K562 (cell line): Measurements from ENCODE around the gene CLN5. TPM values are rescaled to one million over a fixed set of nuclear protein-coding genes. Genes with fewer than 3 reads are reported as not detected.

Experiments
- ATAC-seq: fragments of 200-7000 bp; cut with Tn5 transposase; 3 replicates; pipeline ENCODE4 v1.9.1; 2020; ENCODE audit warnings: moderate library complexity
- BruUV-seq: library from RNA; stranded (reverse); fragments of 400-500 nt; replicated peaks from 2 replicates; lab custom pipeline; 2021; lab: Mats Ljungman, UMichigan
- CTCF ChIA-PET: fragments of 300-600 bp; formaldehyde crosslinking; extraction: SDS; loops from one replicate; lab custom pipeline; 2021; ENCODE audit warnings: low intra/inter-chr PET ratio; lab: Yijun Ruan, JAX
- POLR2A ChIA-PET: fragments of 300-600, 350-650 bp; sonication (Branson Sonifier 250); formaldehyde crosslinking; extraction: SDS; loops from one replicate; lab custom pipeline; 2021; ENCODE audit warnings: antibody characterized with exemption, inconsistent platforms; lab: Yijun Ruan, JAX
- DNase-seq, 4 experiments: peaks; one replicate each; pipeline versions ENCODE4 v3.0.0 to v3.0.0-alpha.2; 2011 to 2018; ENCODE audit warnings: low spot score in 3 of 4, mixed read lengths in 3 of 4; ENCODE audit errors: extremely low read depth in 1 of 4
- FAIRE-seq: peaks from 2 replicates; lab custom pipeline; 2011; peaks lifted over from hg19 to GRCh38; lab: Jason Lieb, UNC
- H2AFZ ChIP-seq: 2 replicates; pipeline ENCODE4 v1.6.0; 2011; ENCODE audit warnings: low read depth, low read length, control low read depth, inconsistent platforms
- H3K27ac ChIP-seq: fragments of 200-600 bp; 3 replicates; pipeline ENCODE4 v1.8.0; 2011; ENCODE audit warnings: low read depth, mild to moderate bottlenecking, control low read depth, inconsistent platforms, low read length, moderate library complexity, mixed read lengths; ENCODE audit errors: extremely low read depth
- H3K27me3 ChIP-seq, 2 experiments: fragments of 300-600 bp in 1 of 2; 2 replicates in 1 of 2; 3 replicates in 1 of 2; pipeline versions ENCODE4 v1.6.0 to v1.8.0; 2011; ENCODE audit warnings: inconsistent platforms in 2 of 2, low read length in 2 of 2, mild to moderate bottlenecking in 1 of 2, mixed read lengths in 1 of 2, moderate library complexity in 1 of 2; ENCODE audit not compliant: control insufficient read depth in 2 of 2, insufficient read depth in 2 of 2
- H3K36me3 ChIP-seq: fragments of 300-600 bp; 3 replicates; pipeline ENCODE4 v1.8.0; 2011; ENCODE audit warnings: mild to moderate bottlenecking, low read length, inconsistent platforms; ENCODE audit not compliant: control insufficient read depth, insufficient read depth
- H3K4me1 ChIP-seq, 2 experiments: fragments of 200-600 bp in 1 of 2; replicated peaks in 1 of 2; 2 replicates in 1 of 2; 3 replicates in 1 of 2; pipeline versions ENCODE4 v1.5.1 to v1.8.0; 2011; ENCODE audit warnings: inconsistent platforms in 2 of 2, low read length in 2 of 2, mild to moderate bottlenecking in 1 of 2, mixed read lengths in 1 of 2, moderate library complexity in 1 of 2; ENCODE audit not compliant: control insufficient read depth in 2 of 2, insufficient read depth in 2 of 2
- H3K4me2 ChIP-seq: 2 replicates; pipeline ENCODE4 v1.6.1; 2011; ENCODE audit warnings: low read length, control low read depth, inconsistent platforms, mixed read lengths; ENCODE audit not compliant: insufficient read depth
- H3K4me3 ChIP-seq: fragments of 200-600 bp; sonication (generic), shearing (Covaris generic); 2 replicates; pipeline ENCODE4 v1.5.1; 2016; ENCODE audit warnings: control low read depth, inconsistent platforms
- H3K79me2 ChIP-seq: fragments of 200-600 bp; 3 replicates; pipeline ENCODE4 v1.8.0; 2011; ENCODE audit warnings: low read length, inconsistent platforms; ENCODE audit not compliant: control insufficient read depth, insufficient read depth
- H3K9ac ChIP-seq, 2 experiments: 2 replicates each; pipeline versions ENCODE4 v1.6.0 to v1.6.1; 2011; ENCODE audit warnings: low read depth in 2 of 2, low read length in 2 of 2, control low read depth in 1 of 2, inconsistent platforms in 1 of 2, mild to moderate bottlenecking in 1 of 2, mixed read lengths in 1 of 2; ENCODE audit not compliant: insufficient read depth in 1 of 2
- H3K9me1 ChIP-seq: one replicate; pipeline ENCODE4 v1.6.0; 2011; ENCODE audit warnings: inconsistent platforms, mild to moderate bottlenecking, low read length, moderate library complexity; ENCODE audit not compliant: control insufficient read depth, insufficient read depth
- H3K9me3 ChIP-seq: replicated peaks from 2 replicates; pipeline ENCODE4 v1.5.1; 2011; ENCODE audit warnings: low read depth, low read length, inconsistent platforms; ENCODE audit not compliant: control insufficient read depth, insufficient read depth
- H4K20me1 ChIP-seq: replicated peaks from 2 replicates; pipeline ENCODE4 v1.6.1; 2011; ENCODE audit warnings: low read length, inconsistent platforms, mixed read lengths; ENCODE audit not compliant: control insufficient read depth, insufficient read depth
- GMEB1 ChIP-seq: fragments of 250-450 bp; sonication (Bioruptor Pico); IDR thresholded peaks from 2 replicates; pipeline ENCODE4 v1.4.0; 2020; ENCODE audit warnings: mild to moderate bottlenecking
- HES1 ChIP-seq: fragments of 450-650 bp; IDR thresholded peaks from 2 replicates; pipeline ENCODE4 v1.6.1; 2016; ENCODE audit warnings: low read depth, mild to moderate bottlenecking, moderate library complexity
- ZNF121 ChIP-seq: sonication (generic); formaldehyde crosslinking; conservative IDR thresholded peaks from 2 replicates; pipeline ENCODE4 v1.8.0; 2022; ENCODE audit warnings: missing genetic modification reagents
- ZNF785 ChIP-seq: fragments of 250-450 bp; sonication (Bioruptor Pico); IDR thresholded peaks from 2 replicates; pipeline ENCODE4 v1.4.0; 2020; ENCODE audit warnings: mild to moderate bottlenecking
- WGBS: fragments of 100-300 bp; shearing (Covaris generic); methylation state at CpG from one replicate; pipeline ENCODE4 v1.1.6; 2016; ENCODE audit warnings: low coverage, mixed read lengths; ENCODE audit not compliant: insufficient coverage; ENCODE audit errors: missing lambda C conversion rate; 5-methylcytosine and 5-hydroxymethylcytosine counted together
- in situ Hi-C: fragments of 300-500 bp; cut with MboI; formaldehyde crosslinking; loops from 4 replicates; pipeline ENCODE4 v1.15.0; 2018; ENCODE audit warnings: inconsistent platforms, mixed read lengths
- intact Hi-C: fragments of 100-400 bp; cut with micrococcal nuclease; formaldehyde crosslinking; loops from 2 replicates; pipeline ENCODE4 v1.14.2; 2022
- polyA plus RNA-seq, 8 experiments: library from polyadenylated mRNA; depleted of rRNA in 4 of 8; stranded (reverse) in 5 of 8; unstranded in 3 of 8; fragments of >200 nt; fragmentation: Nextera tagmentation in 2 of 8; fragmentation: Illumina TruSeq in 1 of 8; extraction: Ambion mirVana in 2 of 8; extraction: Trizol in 1 of 8; gene quantifications; 2 replicates each; pipeline versions ENCODE4 v1.2.1 to v1.2.3, GENCODE V29; 2011 to 2014; ENCODE audit warnings: inconsistent platforms in 1 of 8, missing spikeins in 1 of 8
- total RNA-seq, 7 experiments: library from RNA; depleted of rRNA in 6 of 7; stranded (reverse); fragments of >200 nt in 6 of 7; fragmentation: Illumina TruSeq in 2 of 7; extraction: Trizol in 2 of 7; gene quantifications; 2 replicates each; pipeline versions ENCODE4 v1.2.1 to v1.2.3, GENCODE V29; 2011 to 2021; ENCODE audit warnings: low replicate concordance in 1 of 7

CLN5 gene
- total and polyA plus RNA-seq, 9 of the 15 experiments (the other 6 are each of a cell fraction or from before 2014, with no cell fraction given), result 4.6 to 11.5 (median 7.2) TPM

GRCh38 chr13:76982061-76982460, 9.8 kb upstream of the CLN5 start (continued):
- TF ChIP-seq GMEB1 (CRISPR knock-in tag) (no peak), HES1 (no peak)

GRCh38 chr13:76983676-76984075, 8.2 kb upstream of the CLN5 start:
- DNase-seq, result no peak
- Histone ChIP-seq H3K4me2 (no peak overlapping the region), H3K79me2 (no peaks in the 10 kb centered on the region), H3K9me1 (no peaks in the 10 kb centered on the region), H3K4me1 (peaks cover 0 to 4% of the 10 kb centered on the region in 2 experiments; a peak in 2 of 5 replicates), H3K9me3 (no peaks in the 10 kb centered on the region), H3K4me3 (no peak overlapping the region), H3K36me3 (no peaks in the 10 kb centered on the region), H3K9ac (no peak overlapping the region), H3K27me3 (no peaks in the 10 kb centered on the region; a peak in 2 of 5 replicates), H3K27ac (no peak overlapping the region), H4K20me1 (no peaks in the 10 kb centered on the region), H2AFZ (no peak overlapping the region)
- ATAC-seq, result no peak
- POLR2A ChIA-PET, result no interaction called here
- FAIRE-seq, result no peak
- in situ Hi-C loops, result no loop called here
- 25% methylated on average over 4 of the region's 5 CpGs for WGBS
- CTCF ChIA-PET, result no interaction called here
- intact Hi-C loops, result loop anchor here (10.0 kb wide), 1 partner anchor 1109 kb away; no protein-coding TSS in a partner anchor
- BruUV-seq, result no TSS peak
- no peak for TF ChIP-seq ZNF785 (CRISPR knock-in tag)
- 0 out of 2 replicates have a peak, but pooled peaks have one; percentile 9 for TF ChIP-seq ZNF121 (CRISPR knock-in tag)
